ENCODE results near the gene NKAIN2.

The NKAIN2 gene

GRCh38 chr6:124033501-124033900 is 229.8 kb downstream of the NKAIN2 start:
- TF ChIP-seq ARNTL (CRISPR knock-in tag; IDR thresholded peaks at IDR 0.05; ENCODE audit: borderline replicate concordance, low read depth) (no peak), TCF4 (CRISPR knock-in tag; IDR thresholded peaks at IDR 0.05; ENCODE audit: borderline replicate concordance) (no peak), TSHZ2 (CRISPR knock-in tag; IDR thresholded peaks at IDR 0.05) (no peak), ISL1 (CRISPR knock-in tag; IDR thresholded peaks at IDR 0.05) (no peak), OSR1 (CRISPR knock-in tag; IDR thresholded peaks at IDR 0.05) (no peak), CSRNP3 (CRISPR knock-in tag; IDR thresholded peaks at IDR 0.05) (no peak), ZFP30 (CRISPR knock-in tag; IDR thresholded peaks at IDR 0.05) (no peak), ZC3H10 (CRISPR knock-in tag; IDR thresholded peaks at IDR 0.05) (no peak), CREB5 (CRISPR knock-in tag; IDR thresholded peaks at IDR 0.05; ENCODE audit: low read depth) (no peak), ZFP3 (CRISPR knock-in tag; IDR thresholded peaks at IDR 0.05) (no peak), RARB (CRISPR knock-in tag; IDR thresholded peaks at IDR 0.05) (no peak), ZNF70 (CRISPR knock-in tag; IDR thresholded peaks at IDR 0.05) (no peak), ZNF565 (CRISPR knock-in tag; conservative IDR thresholded peaks at IDR 0.05; ENCODE audit: low read depth) (no peak), SNAI2 (CRISPR knock-in tag; IDR thresholded peaks at IDR 0.05) (no peak), PATZ1 (CRISPR knock-in tag; IDR thresholded peaks at IDR 0.05; ENCODE audit: borderline replicate concordance) (no peak)
- ATAC-seq, result no peak

- TF ChIP-seq CSRNP3 (CRISPR knock-in tag; IDR thresholded peaks at IDR 0.05) (no peak), ZNF70 (CRISPR knock-in tag; IDR thresholded peaks at IDR 0.05) (no peak), ZNF8 (CRISPR knock-in tag; IDR thresholded peaks at IDR 0.05) (no peak), SNAI2 (CRISPR knock-in tag; IDR thresholded peaks at IDR 0.05) (no peak), RARB (CRISPR knock-in tag; IDR thresholded peaks at IDR 0.05) (no peak), ARNTL (CRISPR knock-in tag; IDR thresholded peaks at IDR 0.05; ENCODE audit: borderline replicate concordance, low read depth) (no peak), ESRRG (CRISPR knock-in tag; IDR thresholded peaks at IDR 0.05) (no peak), TCF4 (CRISPR knock-in tag; IDR thresholded peaks at IDR 0.05; ENCODE audit: borderline replicate concordance) (no peak), ZFP30 (CRISPR knock-in tag; IDR thresholded peaks at IDR 0.05) (no peak), OSR1 (CRISPR knock-in tag; IDR thresholded peaks at IDR 0.05) (no peak), CSDC2 (CRISPR knock-in tag; IDR thresholded peaks at IDR 0.05) (no peak), TOX (CRISPR knock-in tag; IDR thresholded peaks at IDR 0.05; ENCODE audit: borderline replicate concordance) (no peak), ZC3H10 (CRISPR knock-in tag; IDR thresholded peaks at IDR 0.05) (no peak), BACH2 (CRISPR knock-in tag; IDR thresholded peaks at IDR 0.05; ENCODE audit: borderline replicate concordance) (no peak)
- ATAC-seq, result no peak
Measured at GRCh38 chr6:124036384-124036783, 232.7 kb downstream of the NKAIN2 start.

- ATAC-seq, result no peak
- TF ChIP-seq BACH2 (CRISPR knock-in tag; IDR thresholded peaks at IDR 0.05; ENCODE audit: borderline replicate concordance) (no peak), TCF4 (CRISPR knock-in tag; IDR thresholded peaks at IDR 0.05; ENCODE audit: borderline replicate concordance) (no peak), TSHZ2 (CRISPR knock-in tag; IDR thresholded peaks at IDR 0.05) (no peak), PATZ1 (CRISPR knock-in tag; IDR thresholded peaks at IDR 0.05; ENCODE audit: borderline replicate concordance) (no peak), CREB5 (CRISPR knock-in tag; IDR thresholded peaks at IDR 0.05; ENCODE audit: low read depth) (no peak), GLIS3 (CRISPR knock-in tag; IDR thresholded peaks at IDR 0.05) (no peak), TOX (CRISPR knock-in tag; IDR thresholded peaks at IDR 0.05; ENCODE audit: borderline replicate concordance) (no peak)
Measured at GRCh38 chr6:124040655-124041054, 237.0 kb downstream of the NKAIN2 start.
